Measurements from ENCODE around the gene EPHA8.

The EPHA8 gene

GRCh38 chr1:22601610-22602009 is 38.3 kb downstream of the EPHA8 start:
- DNase-seq (ENCODE audit: low spot score) (no peak), ATAC-seq (ENCODE audit: low read depth) (no peak)
- H3K4me1 ChIP-seq (ENCODE audit: insufficient read depth, poor library complexity, severe bottlenecking) = no peaks in the 10 kb centered on the region
- no peaks in the 10 kb centered on the region for H3K36me3 ChIP-seq (ENCODE audit: low read depth)
- peaks cover 15% of the 10 kb centered on the region for H3K27me3 ChIP-seq (ENCODE audit: insufficient read depth, poor library complexity, severe bottlenecking)
- no peaks in the 10 kb centered on the region for H3K9me3 ChIP-seq (ENCODE audit: severe bottlenecking)
- no peak overlapping the region for H3K4me3 ChIP-seq (ENCODE audit: severe bottlenecking)
- H3K27ac ChIP-seq (ENCODE audit: poor library complexity, severe bottlenecking) = no peak overlapping the region
- no peak for TF ChIP-seq CTCF (IDR thresholded peaks at IDR 0.05; ENCODE audit: poor library complexity, severe bottlenecking)

GRCh38 chr1:22602060-22602740 is 38.9 kb downstream of the EPHA8 start:
- DNase-seq (ENCODE audit: low spot score) = no peak
- Histone ChIP-seq H3K4me3 (ENCODE audit: severe bottlenecking) (no peak overlapping the region), H3K27me3 (ENCODE audit: insufficient read depth, poor library complexity, severe bottlenecking) (peaks cover 18% of the 10 kb centered on the region), H3K9me3 (ENCODE audit: severe bottlenecking) (no peaks in the 10 kb centered on the region), H3K36me3 (ENCODE audit: low read depth) (no peaks in the 10 kb centered on the region), H3K4me1 (ENCODE audit: insufficient read depth, poor library complexity, severe bottlenecking) (no peaks in the 10 kb centered on the region), H3K27ac (ENCODE audit: poor library complexity, severe bottlenecking) (no peak overlapping the region)
- no peak for ATAC-seq (ENCODE audit: low read depth)
- no peak for TF ChIP-seq CTCF (IDR thresholded peaks at IDR 0.05; ENCODE audit: poor library complexity, severe bottlenecking)

GRCh38 chr1:22606161-22606560 is 42.9 kb downstream of the EPHA8 start:
- H3K36me3 ChIP-seq (ENCODE audit: low read depth) = no peaks in the 10 kb centered on the region
- no peaks in the 10 kb centered on the region for H3K4me1 ChIP-seq (ENCODE audit: insufficient read depth, poor library complexity, severe bottlenecking)
- H3K9me3 ChIP-seq (ENCODE audit: severe bottlenecking) = no peaks in the 10 kb centered on the region
- no peak for DNase-seq (ENCODE audit: low spot score)
- H3K4me3 ChIP-seq (ENCODE audit: severe bottlenecking) = no peak overlapping the region
- peaks cover 21% of the 10 kb centered on the region for H3K27me3 ChIP-seq (ENCODE audit: insufficient read depth, poor library complexity, severe bottlenecking)
- TF ChIP-seq CTCF (IDR thresholded peaks at IDR 0.05; ENCODE audit: poor library complexity, severe bottlenecking) = no peak
- H3K27ac ChIP-seq (ENCODE audit: poor library complexity, severe bottlenecking) = no peak overlapping the region
- ATAC-seq (ENCODE audit: low read depth) = no peak

- ATAC-seq (ENCODE audit: low read depth) (no peak), DNase-seq (ENCODE audit: low spot score) (no peak)
- H3K36me3 ChIP-seq (ENCODE audit: low read depth) = no peaks in the 10 kb centered on the region
- no peaks in the 10 kb centered on the region for H3K4me1 ChIP-seq (ENCODE audit: insufficient read depth, poor library complexity, severe bottlenecking)
- H3K4me3 ChIP-seq (ENCODE audit: severe bottlenecking) = no peak overlapping the region
- no peaks in the 10 kb centered on the region for H3K9me3 ChIP-seq (ENCODE audit: severe bottlenecking)
- TF ChIP-seq CTCF (IDR thresholded peaks at IDR 0.05; ENCODE audit: poor library complexity, severe bottlenecking) = no peak
- no peak overlapping the region for H3K27ac ChIP-seq (ENCODE audit: poor library complexity, severe bottlenecking)
- H3K27me3 ChIP-seq (ENCODE audit: insufficient read depth, poor library complexity, severe bottlenecking) = peaks cover 21% of the 10 kb centered on the region
Observed at GRCh38 chr1:22607154-22607553, 43.9 kb downstream of the EPHA8 start.

GRCh38 chr1:22608361-22608760 is 45.1 kb downstream of the EPHA8 start:
- Histone ChIP-seq H3K27me3 (ENCODE audit: insufficient read depth, poor library complexity, severe bottlenecking) (peaks cover 21% of the 10 kb centered on the region), H3K4me3 (ENCODE audit: severe bottlenecking) (no peak overlapping the region), H3K9me3 (ENCODE audit: severe bottlenecking) (no peaks in the 10 kb centered on the region), H3K27ac (ENCODE audit: poor library complexity, severe bottlenecking) (no peak overlapping the region), H3K4me1 (ENCODE audit: insufficient read depth, poor library complexity, severe bottlenecking) (no peaks in the 10 kb centered on the region), H3K36me3 (ENCODE audit: low read depth) (no peaks in the 10 kb centered on the region)
- no peak for ATAC-seq (ENCODE audit: low read depth)
- no peak for DNase-seq (ENCODE audit: low spot score)
- no peak for TF ChIP-seq CTCF (IDR thresholded peaks at IDR 0.05; ENCODE audit: poor library complexity, severe bottlenecking)
